Mucosa of gallbladder (tissue), 1 donor: ENCODE data around the gene ATXN7L2. TPM values are rescaled to one million over a fixed set of nuclear protein-coding genes. Genes with fewer than 3 reads are reported as not detected.
"Not testable (repeated sequence)": the region's sequence is repeated elsewhere in the genome, so short reads cannot be mapped to it uniquely, and the experiment has no call there.

Source experiments
- DNase-seq: peaks from one replicate; pipeline ENCODE4 v3.0.0-alpha.2; 2020; ENCODE audit warnings: low spot score
- total RNA-seq: library from RNA; stranded (reverse); gene quantifications from one replicate; pipeline ENCODE4 v1.2.1, GENCODE V29; 2021
- donor health status: DM: no; HTN: no; CAD: no.

ATXN7L2 gene
- 5.4 TPM for total RNA-seq

GRCh38 chr1:109483672-109484518 is at the start of gene ATXN7L2:
ATXN7L2 (plus strand) TSS chr1:109483905; CDS start chr1:109483954, 49 bp downstream.
- peak; percentile 94 for DNase-seq

DNA sequence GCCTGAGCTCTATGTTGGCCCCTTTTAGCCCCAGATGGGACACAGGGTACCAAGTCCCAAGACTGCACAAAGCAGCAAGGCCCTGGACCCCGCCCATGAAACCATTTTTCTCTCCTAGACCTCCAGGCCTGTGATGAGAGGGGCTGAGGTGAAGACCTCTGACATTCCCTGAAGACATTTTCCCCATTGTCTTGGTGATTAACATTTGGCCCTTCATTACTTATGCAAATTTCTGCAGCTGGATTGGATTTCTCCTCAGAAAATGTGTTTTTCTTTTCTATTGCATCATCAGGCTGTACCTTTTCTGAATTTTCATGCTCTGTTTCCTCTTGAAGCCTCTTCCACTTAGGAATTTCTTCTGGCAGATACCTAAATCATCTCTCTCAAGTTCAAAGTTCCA is 49.2 kb upstream of the ATXN7L2 start:
- DNase-seq = no peak

DNA sequence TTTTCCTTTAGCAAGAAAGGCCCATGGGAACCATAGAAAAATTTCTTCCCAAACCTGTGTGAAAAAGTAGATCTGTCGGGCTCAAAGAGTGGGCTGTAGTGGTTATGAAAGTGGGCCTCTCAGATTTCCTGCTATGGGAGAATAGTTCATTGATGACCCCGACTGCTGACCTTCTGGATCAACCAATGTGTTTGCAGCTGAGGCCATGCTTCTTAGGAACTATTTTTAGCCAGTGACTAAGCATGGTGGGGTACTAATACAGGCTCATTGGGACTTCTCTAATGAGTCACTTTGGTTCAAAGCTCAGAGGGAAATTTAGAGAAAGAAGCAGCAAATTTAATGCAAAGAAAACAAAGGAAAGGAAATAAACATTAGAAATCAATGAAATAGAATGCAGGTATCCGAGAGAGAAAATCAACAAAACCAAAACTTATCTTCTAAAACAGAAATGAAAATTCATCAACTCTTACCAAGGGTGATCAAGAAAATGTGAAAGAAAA is 44.9 kb upstream of the ATXN7L2 start:
- DNase-seq = no peak

DNA sequence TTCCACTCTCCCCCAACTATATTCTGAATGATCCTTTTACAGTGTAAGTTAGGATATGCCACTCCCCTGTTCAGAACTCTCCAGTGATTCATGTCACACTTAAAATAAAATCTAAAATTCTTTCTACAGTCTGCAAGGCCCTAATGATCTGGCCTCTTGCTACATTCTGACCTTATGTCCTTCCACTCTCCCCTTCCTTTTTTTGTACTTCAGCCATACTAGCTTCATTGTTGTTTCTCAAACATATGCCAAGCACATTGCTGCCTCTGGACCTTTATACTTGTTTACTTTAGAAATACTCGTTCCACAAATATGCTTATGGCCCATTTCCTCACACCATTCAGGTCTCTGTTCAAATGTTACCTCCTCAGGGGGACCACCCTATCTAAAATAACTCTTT is 42.6 kb upstream of the ATXN7L2 start:
- no peak for DNase-seq

- DNase-seq = no peak
Measured at GRCh38 chr1:109443476-109443875, 40.2 kb upstream of the ATXN7L2 start.

DNA sequence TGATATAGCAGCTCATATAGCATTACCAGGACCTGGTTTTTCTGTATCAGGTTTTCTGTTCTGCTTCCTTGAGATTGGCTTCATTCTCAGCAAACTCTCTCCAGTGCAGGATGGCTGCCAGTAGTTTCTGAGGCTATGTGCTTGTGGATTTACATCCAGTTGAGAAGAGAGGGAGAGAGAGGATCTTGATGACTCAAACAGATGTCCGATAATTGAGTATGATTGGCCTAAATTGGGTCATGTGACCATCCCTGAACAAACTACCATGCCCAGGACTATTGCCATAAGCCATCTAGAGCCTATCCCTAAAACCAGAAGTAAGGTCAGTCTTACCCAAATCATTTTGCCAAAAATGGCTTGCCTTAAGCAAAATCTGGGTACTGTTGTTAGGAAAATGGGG is 39.4 kb upstream of the ATXN7L2 start:
- no peak for DNase-seq

- DNase-seq = not testable (repeated sequence)
Measured at GRCh38 chr1:109445949-109446695, 37.6 kb upstream of the ATXN7L2 start.

DNA sequence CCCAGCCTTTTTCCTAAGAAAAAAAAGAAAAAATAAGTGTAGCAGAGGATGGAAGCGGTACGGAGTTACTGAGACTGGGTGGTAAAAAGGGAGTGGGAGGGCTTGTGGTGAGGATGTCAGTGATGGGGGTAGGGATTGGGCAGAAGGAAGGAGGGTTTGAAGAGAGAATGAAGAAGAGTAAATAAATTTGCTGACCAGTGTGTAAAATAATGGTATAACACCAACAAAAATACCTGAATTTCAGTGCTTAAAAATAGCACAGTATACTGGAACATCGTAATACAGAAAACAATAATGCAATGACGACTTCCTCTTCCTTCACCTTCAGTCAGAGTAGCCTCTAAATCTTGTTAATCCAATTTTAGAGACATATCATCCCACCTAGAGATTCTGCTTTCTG is 36.2 kb upstream of the ATXN7L2 start:
- no peak for DNase-seq

- no peak for DNase-seq
Measured at GRCh38 chr1:109454497-109455133, 29.1 kb upstream of the ATXN7L2 start.

- DNase-seq = no peak
Measured at GRCh38 chr1:109457819-109458218, 25.9 kb upstream of the ATXN7L2 start.

- DNase-seq = no peak
Measured at GRCh38 chr1:109466125-109466451, 17.6 kb upstream of the ATXN7L2 start.

GRCh38 chr1:109466452-109467300 is 17.0 kb upstream of the ATXN7L2 start, which contains the start of gene SYPL2:
SYPL2 (plus strand) TSS chr1:109466546; CDS start chr1:109466844, 298 bp downstream.
- no peak for DNase-seq

GRCh38 chr1:109467301-109467777 is 16.4 kb upstream of the ATXN7L2 start:
- DNase-seq = no peak

- DNase-seq = no peak
Measured at GRCh38 chr1:109468061-109468460, 15.6 kb upstream of the ATXN7L2 start.

DNA sequence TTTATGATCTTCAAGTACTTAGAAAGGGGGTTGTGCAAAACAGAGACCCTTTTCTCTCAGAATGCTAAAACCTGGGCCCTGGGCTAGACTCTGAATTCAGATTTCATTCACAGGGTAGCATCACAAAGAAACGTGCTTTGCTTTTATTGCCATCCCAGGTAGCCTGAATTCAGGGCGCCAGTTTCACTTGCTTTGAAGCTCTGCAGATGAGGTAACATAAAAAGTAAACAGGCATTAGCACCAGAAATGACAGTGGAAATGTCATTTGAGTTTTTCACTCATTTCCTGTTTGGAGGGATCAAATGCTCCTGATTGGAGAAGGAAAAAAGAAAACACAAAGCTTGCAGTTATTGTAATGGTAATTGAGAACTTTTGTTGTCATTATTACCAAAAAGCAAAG is 14.8 kb upstream of the ATXN7L2 start:
- no peak for DNase-seq

DNA sequence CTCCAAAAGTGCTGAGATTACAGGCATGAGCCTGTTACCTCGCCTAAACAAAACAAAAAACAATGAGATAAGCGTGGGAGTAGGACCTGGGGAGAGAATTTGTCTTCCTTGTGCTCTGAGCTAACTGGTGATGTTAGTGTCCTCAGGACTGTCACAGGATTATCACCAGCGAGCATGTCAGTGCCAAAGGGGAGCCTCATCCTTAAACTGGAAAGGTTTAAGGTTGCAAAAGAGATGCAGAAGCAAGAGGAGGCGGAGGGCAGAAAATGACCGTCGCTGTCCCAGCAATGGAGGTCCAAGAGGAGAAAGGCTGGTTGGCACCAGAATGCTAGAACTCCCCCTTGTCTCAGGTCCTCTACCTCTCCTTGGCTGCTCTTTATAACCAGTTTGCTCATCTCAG is 13.5 kb upstream of the ATXN7L2 start:
- DNase-seq = no peak

DNA sequence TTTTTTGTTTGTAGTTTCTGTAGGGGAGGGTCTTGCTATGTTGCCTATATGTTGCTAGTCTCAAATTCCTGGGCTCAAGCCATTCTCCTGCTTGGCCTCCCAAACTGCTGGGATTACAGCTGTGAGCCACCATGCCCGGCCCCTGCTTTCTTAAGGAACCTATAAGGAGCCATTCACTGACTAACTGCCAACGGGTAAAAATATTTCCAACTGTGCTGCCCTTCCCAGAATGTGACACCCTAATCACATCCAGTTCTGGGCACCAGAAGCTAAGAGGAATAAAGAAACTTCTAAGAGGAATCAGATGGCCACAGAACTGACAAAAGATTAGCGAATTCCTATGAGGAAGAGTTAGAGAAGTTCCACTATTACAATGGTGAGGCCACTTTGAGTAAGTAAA is 10.9 kb upstream of the ATXN7L2 start:
- no peak for DNase-seq

DNA sequence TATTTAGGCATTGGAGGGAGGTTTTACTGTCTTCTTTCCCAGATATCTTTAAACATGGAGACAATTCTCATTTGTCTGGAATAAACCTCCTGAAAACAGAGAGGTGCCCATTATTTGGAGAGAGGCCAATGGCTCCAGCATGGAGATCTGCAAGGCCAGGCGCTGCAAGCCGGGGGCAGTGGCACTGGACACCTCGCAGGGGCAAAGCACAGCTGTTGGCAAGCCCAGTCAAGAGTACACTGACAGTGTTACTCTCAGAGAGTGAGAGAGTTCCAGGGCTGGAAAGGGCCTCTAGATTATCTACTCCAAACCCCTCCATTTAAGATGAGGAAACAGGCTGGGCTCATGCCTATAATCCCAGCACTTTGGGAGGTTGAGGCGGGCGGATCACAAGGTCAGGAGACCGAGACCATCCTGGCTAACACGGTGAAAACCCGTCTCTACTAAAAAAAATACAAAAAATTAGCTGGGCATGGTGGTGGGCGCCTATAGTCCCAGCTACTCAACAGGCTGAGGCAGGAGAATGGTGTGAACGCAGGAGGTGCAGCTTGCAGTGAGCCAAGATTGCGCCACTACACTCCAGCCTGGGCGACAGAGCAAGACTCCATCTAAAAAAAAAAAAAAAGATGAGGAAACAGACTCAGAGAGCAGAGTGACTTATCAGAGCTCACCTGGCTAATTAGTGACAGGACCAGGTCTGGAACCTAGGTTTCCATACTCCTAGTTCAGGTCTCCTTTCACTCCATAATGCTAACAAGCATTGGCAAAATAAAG is 10.2 kb upstream of the ATXN7L2 start:
- not testable (repeated sequence) for DNase-seq

DNA sequence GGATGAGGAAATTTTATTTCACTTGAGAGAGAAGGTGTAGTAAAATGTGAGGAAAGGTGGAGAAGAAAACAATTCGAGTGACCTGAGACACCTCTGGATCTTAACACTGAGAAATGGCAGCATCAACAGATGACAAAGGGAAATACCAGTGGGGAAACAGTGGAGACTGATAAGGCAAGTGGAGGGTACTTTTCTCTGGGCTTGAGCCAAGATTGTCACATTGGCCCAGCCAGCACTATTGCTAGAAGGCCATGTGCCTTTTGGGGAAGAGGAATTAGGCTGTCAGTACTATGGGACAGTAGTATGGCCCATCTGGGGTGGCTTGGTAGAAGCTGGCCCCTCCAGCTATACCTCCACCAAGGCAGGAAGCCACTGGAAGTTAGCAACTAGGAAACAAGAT is 9.0 kb upstream of the ATXN7L2 start:
- DNase-seq = no peak

- DNase-seq = no peak
Measured at GRCh38 chr1:109475261-109475660, 8.4 kb upstream of the ATXN7L2 start.

GRCh38 chr1:109476825-109477224 is 6.9 kb upstream of the ATXN7L2 start:
- no peak for DNase-seq
